ENCODE data around the gene PCDHGB7. TPM values are rescaled to one million over a fixed set of nuclear protein-coding genes. Genes with fewer than 3 reads are reported as not detected.

Gene PCDHGB7
- polyA plus RNA-seq, 1 donor from 2014 or later, result 5.1 TPM

- no peak within 1 kb of the TSS for H2AFZ ChIP-seq (ENCODE audit: low read depth, low read length)
- H3F3A ChIP-seq (ENCODE audit: insufficient read depth, low read length, poor library complexity, severe bottlenecking), result no peaks in the 10 kb centered on the region
- H3K9me2 ChIP-seq (ENCODE audit: insufficient read depth, low read length), result no peaks in the 10 kb centered on the region
- no peaks in the 10 kb centered on the region for H3K79me2 ChIP-seq (replicated peaks; ENCODE audit: insufficient read depth, low read length)
- no peaks in the 10 kb centered on the region for H3K36me3 ChIP-seq (ENCODE audit: insufficient read depth, low read length)
- H3K4me3 ChIP-seq (ENCODE audit: low read length), result no peak within 1 kb of the TSS
- TF ChIP-seq EP300 (conservative IDR thresholded peaks at IDR 0.05; ENCODE audit: poor library complexity, severe bottlenecking) (no peak), EZH2 (IDR thresholded peaks at IDR 0.05; ENCODE audit: borderline replicate concordance, insufficient read depth, low read length, poor library complexity, severe bottlenecking) (no peak), SMC3 (conservative IDR thresholded peaks at IDR 0.05; ENCODE audit: poor library complexity) (no peak), RAD21 (conservative IDR thresholded peaks at IDR 0.05) (no peak), MXI1 (conservative IDR thresholded peaks at IDR 0.05; ENCODE audit: poor library complexity, severe bottlenecking) (no peak), POLR2AphosphoS5 (IDR thresholded peaks at IDR 0.05) (no peak), TAF1 (IDR thresholded peaks at IDR 0.05; ENCODE audit: low read depth) (no peak)
- TF ChIP-seq, protein P1, sequence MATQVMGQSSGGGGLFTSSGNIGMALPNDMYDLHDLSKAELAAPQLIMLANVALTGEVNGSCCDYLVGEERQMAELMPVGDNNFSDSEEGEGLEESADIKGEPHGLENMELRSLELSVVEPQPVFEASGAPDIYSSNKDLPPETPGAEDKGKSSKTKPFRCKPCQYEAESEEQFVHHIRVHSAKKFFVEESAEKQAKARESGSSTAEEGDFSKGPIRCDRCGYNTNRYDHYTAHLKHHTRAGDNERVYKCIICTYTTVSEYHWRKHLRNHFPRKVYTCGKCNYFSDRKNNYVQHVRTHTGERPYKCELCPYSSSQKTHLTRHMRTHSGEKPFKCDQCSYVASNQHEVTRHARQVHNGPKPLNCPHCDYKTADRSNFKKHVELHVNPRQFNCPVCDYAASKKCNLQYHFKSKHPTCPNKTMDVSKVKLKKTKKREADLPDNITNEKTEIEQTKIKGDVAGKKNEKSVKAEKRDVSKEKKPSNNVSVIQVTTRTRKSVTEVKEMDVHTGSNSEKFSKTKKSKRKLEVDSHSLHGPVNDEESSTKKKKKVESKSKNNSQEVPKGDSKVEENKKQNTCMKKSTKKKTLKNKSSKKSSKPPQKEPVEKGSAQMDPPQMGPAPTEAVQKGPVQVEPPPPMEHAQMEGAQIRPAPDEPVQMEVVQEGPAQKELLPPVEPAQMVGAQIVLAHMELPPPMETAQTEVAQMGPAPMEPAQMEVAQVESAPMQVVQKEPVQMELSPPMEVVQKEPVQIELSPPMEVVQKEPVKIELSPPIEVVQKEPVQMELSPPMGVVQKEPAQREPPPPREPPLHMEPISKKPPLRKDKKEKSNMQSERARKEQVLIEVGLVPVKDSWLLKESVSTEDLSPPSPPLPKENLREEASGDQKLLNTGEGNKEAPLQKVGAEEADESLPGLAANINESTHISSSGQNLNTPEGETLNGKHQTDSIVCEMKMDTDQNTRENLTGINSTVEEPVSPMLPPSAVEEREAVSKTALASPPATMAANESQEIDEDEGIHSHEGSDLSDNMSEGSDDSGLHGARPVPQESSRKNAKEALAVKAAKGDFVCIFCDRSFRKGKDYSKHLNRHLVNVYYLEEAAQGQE (IDR thresholded peaks at IDR 0.05; ENCODE audit: borderline replicate concordance), result no peak
- TF ChIP-seq, protein P2, sequence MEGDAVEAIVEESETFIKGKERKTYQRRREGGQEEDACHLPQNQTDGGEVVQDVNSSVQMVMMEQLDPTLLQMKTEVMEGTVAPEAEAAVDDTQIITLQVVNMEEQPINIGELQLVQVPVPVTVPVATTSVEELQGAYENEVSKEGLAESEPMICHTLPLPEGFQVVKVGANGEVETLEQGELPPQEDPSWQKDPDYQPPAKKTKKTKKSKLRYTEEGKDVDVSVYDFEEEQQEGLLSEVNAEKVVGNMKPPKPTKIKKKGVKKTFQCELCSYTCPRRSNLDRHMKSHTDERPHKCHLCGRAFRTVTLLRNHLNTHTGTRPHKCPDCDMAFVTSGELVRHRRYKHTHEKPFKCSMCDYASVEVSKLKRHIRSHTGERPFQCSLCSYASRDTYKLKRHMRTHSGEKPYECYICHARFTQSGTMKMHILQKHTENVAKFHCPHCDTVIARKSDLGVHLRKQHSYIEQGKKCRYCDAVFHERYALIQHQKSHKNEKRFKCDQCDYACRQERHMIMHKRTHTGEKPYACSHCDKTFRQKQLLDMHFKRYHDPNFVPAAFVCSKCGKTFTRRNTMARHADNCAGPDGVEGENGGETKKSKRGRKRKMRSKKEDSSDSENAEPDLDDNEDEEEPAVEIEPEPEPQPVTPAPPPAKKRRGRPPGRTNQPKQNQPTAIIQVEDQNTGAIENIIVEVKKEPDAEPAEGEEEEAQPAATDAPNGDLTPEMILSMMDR (IDR thresholded peaks at IDR 0.05; ENCODE audit: poor library complexity, severe bottlenecking), result no peak
- H3K9ac ChIP-seq (ENCODE audit: low read length), result no peak within 1 kb of the TSS
- H3K27me3 ChIP-seq (ENCODE audit: insufficient read depth, low read depth, low read length), result no peaks in the 10 kb centered on the region
- H4K20me1 ChIP-seq (ENCODE audit: insufficient read depth), result no peaks in the 10 kb centered on the region
- H3K9me3 ChIP-seq (ENCODE audit: low read length), result peaks cover 22% of the 10 kb centered on the region
- H3K27ac ChIP-seq (ENCODE audit: low read length), result no peak within 1 kb of the TSS
- no peak within 1 kb of the TSS for H3K4me2 ChIP-seq (ENCODE audit: low read length)
Measured at GRCh38 chr5:141382469-141383294, 34.8 kb upstream of the PCDHGB7 start, which contains the start of gene PCDHGA7. Gene PCDHGA7, plus strand, starts transcription at chr5:141382742. Its CDS starts 158 bp downstream, at chr5:141382900.

- Histone ChIP-seq H3K9me3 (ENCODE audit: low read length) (peaks cover 22% of the 10 kb centered on the region), H3K36me3 (ENCODE audit: insufficient read depth, low read length) (no peaks in the 10 kb centered on the region), H3K9me2 (ENCODE audit: insufficient read depth, low read length) (no peaks in the 10 kb centered on the region), H3F3A (ENCODE audit: insufficient read depth, low read length, poor library complexity, severe bottlenecking) (no peaks in the 10 kb centered on the region), H3K27ac (ENCODE audit: low read length) (no peak overlapping the region), H3K27me3 (ENCODE audit: insufficient read depth, low read depth, low read length) (no peaks in the 10 kb centered on the region), H3K4me3 (ENCODE audit: low read length) (no peak overlapping the region), H4K20me1 (ENCODE audit: insufficient read depth) (no peaks in the 10 kb centered on the region), H2AFZ (ENCODE audit: low read depth, low read length) (no peak overlapping the region), H3K9ac (ENCODE audit: low read length) (no peak overlapping the region), H3K79me2 (replicated peaks; ENCODE audit: insufficient read depth, low read length) (no peaks in the 10 kb centered on the region), H3K4me2 (ENCODE audit: low read length) (no peak overlapping the region)
- no peak for TF ChIP-seq EZH2 (IDR thresholded peaks at IDR 0.05; ENCODE audit: borderline replicate concordance, insufficient read depth, low read length, poor library complexity, severe bottlenecking)
- TF ChIP-seq TAF1 (IDR thresholded peaks at IDR 0.05; ENCODE audit: low read depth), result no peak
- no peak for TF ChIP-seq RAD21 (conservative IDR thresholded peaks at IDR 0.05)
- no peak for TF ChIP-seq EP300 (conservative IDR thresholded peaks at IDR 0.05; ENCODE audit: poor library complexity, severe bottlenecking)
- TF ChIP-seq, protein P1 (IDR thresholded peaks at IDR 0.05; ENCODE audit: borderline replicate concordance), result no peak
- no peak for TF ChIP-seq POLR2AphosphoS5 (IDR thresholded peaks at IDR 0.05)
- no peak for TF ChIP-seq MXI1 (conservative IDR thresholded peaks at IDR 0.05; ENCODE audit: poor library complexity, severe bottlenecking)
- TF ChIP-seq SMC3 (conservative IDR thresholded peaks at IDR 0.05; ENCODE audit: poor library complexity), result no peak
- TF ChIP-seq, protein P2 (IDR thresholded peaks at IDR 0.05; ENCODE audit: poor library complexity, severe bottlenecking), result no peak
Measured at GRCh38 chr5:141383345-141383744, 34.1 kb upstream of the PCDHGB7 start.

Data from neural cell (in vitro differentiated cells).